SW480 (cell line): ENCODE measurements around the gene NAMPT.
"Not testable (repeated sequence)": the region's sequence is repeated elsewhere in the genome, so short reads cannot be mapped to it uniquely, and the experiment has no call there.

Source experiments
- DNase-seq: peaks from one replicate; pipeline ENCODE4 v3.0.0-alpha.2; 2016; ENCODE audit warnings: low spot score

The NAMPT gene

DNA sequence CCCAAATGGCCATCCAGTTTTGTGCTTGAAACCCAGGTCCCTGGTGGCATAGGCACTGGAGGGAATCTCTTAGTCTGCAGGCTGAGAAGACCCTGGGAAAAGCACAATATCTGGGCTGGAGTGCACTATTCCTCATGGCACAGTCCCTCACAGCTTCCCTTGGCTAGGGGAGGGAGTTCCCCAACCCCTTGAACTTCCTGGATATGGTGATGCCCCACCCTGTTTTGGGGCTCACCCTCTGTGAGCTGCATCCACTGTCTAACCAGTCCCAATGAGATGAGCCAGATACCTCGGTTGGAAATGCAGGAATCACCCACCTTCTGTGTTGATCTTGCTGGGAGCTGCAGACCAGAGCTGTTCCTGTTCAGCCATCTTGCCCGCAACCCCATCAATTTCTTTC lies 19.8 kb upstream of the NAMPT start:
- DNase-seq = no peak

- not testable (repeated sequence) for DNase-seq
Observed at GRCh38 chr7:106298631-106299030, 13.8 kb upstream of the NAMPT start.

DNA sequence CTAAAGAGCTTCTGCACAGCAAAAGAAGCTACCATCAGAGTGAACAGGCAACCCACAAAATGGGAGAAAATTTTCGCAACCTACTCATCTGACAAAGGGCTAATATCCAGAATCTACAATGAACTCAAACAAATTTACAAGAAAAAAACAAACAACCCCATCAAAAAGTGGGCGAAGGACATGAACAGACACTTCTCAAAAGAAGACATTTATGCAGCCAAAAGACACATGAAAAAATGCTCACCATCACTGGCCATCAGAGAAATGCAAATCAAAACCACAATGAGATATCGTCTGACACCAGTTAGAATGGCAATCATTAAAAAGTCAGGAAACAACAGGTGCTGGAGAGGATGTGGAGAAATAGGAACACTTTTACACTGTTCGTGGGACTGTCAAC lies 13.4 kb upstream of the NAMPT start:
- DNase-seq = not testable (repeated sequence)

DNA sequence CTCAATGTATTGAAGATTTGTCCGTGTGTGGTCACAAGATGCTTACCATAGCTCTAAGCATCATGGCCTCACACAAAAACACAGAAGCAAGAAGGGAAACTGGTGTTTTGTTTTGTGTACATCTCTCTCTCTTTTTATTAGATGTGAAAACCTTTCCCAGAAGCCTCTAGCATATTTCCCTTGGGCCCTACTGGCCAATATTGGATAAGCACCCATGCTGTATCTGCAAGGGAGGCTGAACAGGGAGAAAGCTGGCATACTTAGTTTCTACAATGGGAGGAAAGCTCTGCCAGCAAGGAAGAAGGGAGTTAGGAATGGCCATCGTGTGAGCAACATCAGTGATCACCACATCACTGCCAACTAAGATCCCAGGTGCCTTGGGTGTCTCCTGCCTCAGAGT lies 9.6 kb upstream of the NAMPT start:
- no peak for DNase-seq

- DNase-seq = no peak
Observed at GRCh38 chr7:106291247-106291646, 6.5 kb upstream of the NAMPT start.

DNA sequence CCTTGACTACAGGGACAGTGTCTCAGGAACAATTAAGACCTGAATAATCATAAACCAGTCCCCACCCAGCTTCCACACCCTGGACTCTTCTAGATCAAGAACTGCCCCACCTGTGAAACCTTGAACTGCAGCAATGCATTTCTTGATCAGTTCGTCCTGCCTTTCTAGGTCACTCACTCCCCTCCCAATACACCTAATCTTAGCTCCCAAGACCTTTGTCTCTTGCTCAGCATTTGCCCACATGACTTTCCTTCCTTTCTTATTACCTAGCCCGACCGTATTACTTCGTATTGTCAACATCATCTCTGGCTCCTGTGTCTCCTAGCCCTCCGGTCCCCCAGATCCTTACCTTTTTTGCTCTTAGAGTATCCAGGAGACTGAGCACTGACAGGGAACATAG lies 5.5 kb upstream of the NAMPT start:
- no peak for DNase-seq

DNA sequence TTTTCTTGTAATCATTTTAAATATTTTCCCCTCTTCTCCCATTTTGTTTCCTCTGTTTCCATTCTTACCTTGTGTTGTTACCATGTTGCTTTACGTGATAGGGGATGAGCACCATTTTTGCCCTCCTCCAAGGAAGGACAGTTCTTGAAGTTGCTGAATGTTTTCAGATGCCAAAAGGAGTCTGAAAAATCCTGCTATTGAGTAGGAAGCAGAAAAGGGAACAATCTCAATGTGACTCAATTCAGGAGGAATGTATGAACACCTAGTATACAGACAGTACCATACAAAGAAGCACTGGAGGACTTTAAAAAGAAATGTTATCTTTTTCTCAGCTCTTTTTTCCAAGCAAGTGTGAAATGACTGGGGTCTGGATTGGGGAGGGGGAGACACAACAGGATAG lies 5.1 kb upstream of the NAMPT start:
- DNase-seq = no peak

GRCh38 chr7:106288263-106288662 lies 3.5 kb upstream of the NAMPT start:
- DNase-seq = no peak

DNA sequence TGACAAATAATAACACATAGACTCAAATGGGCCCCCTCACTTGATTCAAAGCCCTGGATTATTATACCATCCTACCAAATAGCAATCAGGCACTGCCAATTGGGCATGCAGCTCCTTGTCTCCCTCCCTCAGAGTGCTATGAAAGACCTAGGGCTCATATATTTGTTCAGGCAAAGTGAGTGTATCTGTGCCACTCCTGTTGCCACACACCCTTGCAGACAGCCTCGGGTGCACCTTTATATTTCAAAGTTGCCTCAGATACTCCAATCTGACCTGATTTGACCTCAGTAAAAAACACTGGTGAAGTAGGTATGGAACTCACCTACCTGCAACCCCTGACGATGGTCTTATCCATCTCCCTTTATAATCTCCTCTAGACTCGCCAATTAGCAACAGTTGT lies 3.0 kb upstream of the NAMPT start:
- DNase-seq = no peak

- no peak for DNase-seq
Observed at GRCh38 chr7:106285855-106286492, 1.2 kb upstream of the NAMPT start.

- peak; percentile 100 for DNase-seq
Observed at GRCh38 chr7:106285051-106285854, 470 bp upstream of the NAMPT start.

- peak; percentile 86 for DNase-seq
Observed at GRCh38 chr7:106283831-106284713, 711 bp downstream of the NAMPT start.

DNA sequence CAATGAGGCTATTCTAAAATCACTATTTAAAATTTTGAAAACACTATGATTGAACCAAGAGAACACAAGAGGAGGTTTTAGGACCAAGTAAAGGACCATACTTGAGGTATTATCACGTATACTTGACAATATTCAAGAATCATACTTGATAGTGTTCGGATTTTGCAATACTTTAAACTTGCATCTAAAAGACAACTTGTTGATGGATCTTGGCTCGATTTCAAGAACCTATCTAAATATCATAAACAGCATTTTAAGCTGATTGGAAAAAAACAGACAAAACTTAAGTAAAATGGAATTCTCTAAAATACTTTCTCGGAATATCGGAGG lies 1.3 kb downstream of the NAMPT start:
- no peak for DNase-seq

DNA sequence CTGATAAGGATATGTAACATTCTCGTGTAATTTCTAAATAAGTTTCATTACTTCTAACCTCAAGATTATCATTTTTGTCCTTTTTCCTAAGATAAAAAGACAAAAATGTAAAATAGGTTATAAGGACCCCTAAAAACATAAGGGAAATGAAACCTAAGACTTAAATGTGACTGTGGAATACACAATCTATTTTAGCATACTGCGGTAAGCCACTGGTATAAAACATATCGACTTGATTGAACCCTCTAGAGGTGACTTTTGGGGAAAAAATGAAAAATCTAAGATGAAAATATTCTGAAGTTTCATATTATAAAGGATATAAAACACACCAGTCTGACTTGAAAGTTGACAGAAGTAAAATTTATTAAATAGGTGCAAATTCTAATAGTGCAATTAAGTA lies 1.9 kb downstream of the NAMPT start:
- no peak for DNase-seq

GRCh38 chr7:106282390-106282789 lies 2.4 kb downstream of the NAMPT start:
- no peak for DNase-seq

DNA sequence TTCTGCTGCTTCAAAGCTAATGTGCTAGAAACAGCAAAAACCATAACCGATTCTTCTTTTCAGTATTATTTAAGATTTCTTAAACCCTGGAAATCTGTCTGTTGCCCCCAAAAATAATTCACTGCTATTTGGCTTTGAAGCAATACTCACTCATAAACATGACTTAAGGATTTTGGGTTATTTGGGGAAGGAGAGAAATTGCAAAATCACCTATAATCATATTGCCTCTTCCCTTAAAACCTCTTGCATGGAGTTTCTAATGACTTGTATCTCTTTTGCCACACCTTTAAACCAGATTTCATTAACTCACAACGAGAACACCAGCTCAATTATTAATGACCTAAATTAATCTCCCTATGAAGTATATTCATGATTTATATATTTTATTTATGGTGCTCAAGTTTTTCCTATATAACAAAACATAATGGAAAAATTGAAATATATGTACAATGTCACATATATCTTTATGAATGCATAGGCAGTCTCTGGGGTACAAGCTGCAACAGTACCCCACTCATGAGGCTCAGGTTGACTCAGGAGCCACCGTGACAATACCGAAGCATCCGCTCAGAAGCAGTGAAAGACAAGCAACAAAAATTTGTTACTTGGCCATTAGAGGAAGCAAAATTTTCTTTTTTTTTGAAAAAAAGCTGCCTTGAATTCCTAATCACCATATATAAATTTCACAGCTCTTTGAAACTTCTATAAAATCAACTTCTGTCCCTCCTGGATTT lies 3.0 kb downstream of the NAMPT start:
- DNase-seq = no peak

DNA sequence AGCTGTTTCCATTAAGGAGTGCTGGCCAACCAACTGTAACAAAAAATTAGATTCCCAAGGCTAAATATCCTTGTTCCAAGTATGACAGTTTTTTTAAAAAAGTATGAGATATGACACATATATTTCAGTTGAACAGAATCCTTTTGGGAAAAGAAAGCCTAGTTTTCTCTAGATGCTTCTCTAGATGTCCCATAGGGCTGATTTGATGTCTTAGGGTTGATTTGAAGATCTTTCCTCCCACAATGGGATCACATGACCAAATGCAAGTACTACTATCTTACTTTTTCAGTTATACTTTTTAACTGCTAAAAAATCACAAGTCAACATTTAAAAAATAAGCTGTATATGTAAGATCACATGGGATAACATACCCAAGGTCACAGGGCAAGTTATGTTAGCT lies 3.7 kb downstream of the NAMPT start:
- DNase-seq = no peak

DNA sequence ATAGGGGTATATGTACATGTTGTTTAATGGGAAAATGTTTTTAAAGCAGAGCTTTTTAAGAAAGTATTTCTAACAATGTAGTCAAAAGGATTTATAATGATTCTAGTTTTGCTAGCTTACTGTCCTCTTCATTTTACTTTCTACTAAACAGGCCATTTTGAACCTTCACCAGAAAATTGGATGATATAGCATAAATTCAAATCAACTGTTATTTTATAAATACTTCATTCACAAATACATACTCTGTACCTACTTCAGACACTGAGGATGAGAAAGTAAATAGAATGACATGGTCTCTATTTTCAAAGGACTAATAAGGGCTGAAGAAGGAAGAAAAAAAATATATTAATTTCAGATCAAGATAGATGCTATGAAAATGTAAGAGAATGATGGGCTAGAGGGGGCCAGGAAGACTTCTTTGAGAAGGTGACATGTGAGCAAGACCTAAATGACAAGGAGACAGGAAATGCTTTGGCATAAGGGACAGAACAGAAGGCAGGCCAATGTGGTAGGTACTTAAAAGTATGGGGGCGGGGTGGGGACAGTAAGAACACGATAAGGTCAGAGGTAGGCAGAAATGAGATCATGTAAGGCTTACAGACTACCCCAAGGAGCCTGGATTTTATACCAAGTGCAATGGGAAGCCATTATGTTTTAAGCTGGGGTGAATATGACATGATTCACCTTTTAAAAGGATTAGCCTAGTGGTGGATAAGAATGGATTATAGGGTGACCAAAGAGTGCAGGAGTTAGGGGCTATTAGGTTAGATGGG lies 5.2 kb downstream of the NAMPT start:
- DNase-seq = no peak

- DNase-seq = no peak
Observed at GRCh38 chr7:106278695-106279094, 6.1 kb downstream of the NAMPT start.

DNA sequence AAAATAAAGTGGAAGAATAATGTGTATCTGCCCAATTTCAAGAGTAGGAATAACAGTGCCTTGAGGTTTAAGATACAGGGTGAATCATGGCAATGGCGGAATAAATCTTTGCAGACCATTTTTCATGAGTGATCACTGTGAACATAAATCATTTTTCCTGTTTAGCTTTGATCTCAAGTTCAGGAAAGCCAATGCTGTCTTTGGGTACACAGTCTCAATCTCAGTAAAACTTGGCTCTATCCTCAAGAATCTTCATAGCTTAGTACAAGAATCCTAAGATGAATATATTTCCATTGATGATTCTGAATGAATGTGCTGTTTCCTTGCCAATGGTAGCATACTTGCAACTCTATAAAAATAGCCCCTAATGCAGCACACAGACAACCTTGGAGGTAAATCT lies 6.8 kb downstream of the NAMPT start:
- no peak for DNase-seq

- DNase-seq = no peak
Observed at GRCh38 chr7:106276513-106276912, 8.3 kb downstream of the NAMPT start.
